IMR-90 (cell line): ENCODE measurements around the gene COL4A1. TPM values are rescaled to one million over a fixed set of nuclear protein-coding genes. Genes with fewer than 3 reads are reported as not detected.
A peak's percentile ranks its signal among the peaks of the same experiment; 100 is the strongest.

Source experiments
- ATAC-seq: fragments of 200-7000 bp; cut with Tn5 transposase; 2 replicates; pipeline ENCODE4 v1.9.1; 2020; ENCODE audit warnings: low read depth, mild to moderate bottlenecking, moderate library complexity
- BruUV-seq: library from RNA; stranded (reverse); fragments of 400-500 nt; replicated peaks from 2 replicates; lab custom pipeline; 2021; lab: Mats Ljungman, UMichigan
- CTCF ChIA-PET: fragments of 300-600 bp; formaldehyde crosslinking; extraction: SDS; loops from one replicate; lab custom pipeline; 2021; ENCODE audit warnings: antibody characterized with exemption; lab: Yijun Ruan, JAX
- POLR2A ChIA-PET: fragments of 300-600 bp; sonication (Branson Sonifier 250); formaldehyde crosslinking; loops from one replicate; lab custom pipeline; 2022; ENCODE audit warnings: antibody characterized with exemption; ENCODE audit not compliant: unreplicated experiment; lab: Charles Lee
- DNase-seq: peaks from one replicate; pipeline ENCODE4 v3.0.0; 2013
- H2AFZ ChIP-seq: replicated peaks from 2 replicates; pipeline ENCODE3; 2013; ENCODE audit warnings: low read length, mild to moderate bottlenecking; ENCODE audit not compliant: poor library complexity
- H2AK5ac ChIP-seq: 2 replicates; pipeline ENCODE4 v1.6.1; 2013; ENCODE audit warnings: low read depth, low read length, inconsistent platforms
- H2AK9ac ChIP-seq: replicated peaks from 2 replicates; pipeline ENCODE3; 2013; ENCODE audit warnings: mild to moderate bottlenecking, low read depth, low read length, moderate library complexity; ENCODE audit not compliant: poor library complexity
- H2BK120ac ChIP-seq: 2 replicates; pipeline ENCODE4 v1.6.1; 2013; ENCODE audit warnings: low read depth, low read length, inconsistent platforms
- H2BK15ac ChIP-seq: 3 replicates; pipeline ENCODE4 v1.6.1; 2013; ENCODE audit warnings: low read depth, low read length, inconsistent platforms
- H2BK20ac ChIP-seq: 2 replicates; pipeline ENCODE4 v1.6.1; 2013; ENCODE audit warnings: low read depth, mild to moderate bottlenecking, inconsistent platforms, low read length, moderate library complexity
- H2BK5ac ChIP-seq: 2 replicates; pipeline ENCODE4 v1.6.1; 2013; ENCODE audit warnings: mild to moderate bottlenecking, low read depth, low read length, inconsistent platforms; ENCODE audit not compliant: poor library complexity, severe bottlenecking
- H3K14ac ChIP-seq: replicated peaks from 2 replicates; pipeline ENCODE4 v1.6.1; 2013; ENCODE audit warnings: low read depth, low read length, inconsistent platforms
- H3K18ac ChIP-seq: 2 replicates; pipeline ENCODE4 v1.6.1; 2013; ENCODE audit warnings: low read depth, low read length, control low read depth
- H3K23ac ChIP-seq: 2 replicates; pipeline ENCODE4 v1.6.1; 2013; ENCODE audit warnings: low read depth, low read length, inconsistent platforms
- H3K27ac ChIP-seq: 2 replicates; pipeline ENCODE4 v1.5.1; 2013; ENCODE audit warnings: mild to moderate bottlenecking, control low read depth, low read length; ENCODE audit not compliant: insufficient read depth
- H3K27me3 ChIP-seq: 2 replicates; pipeline ENCODE4 v1.6.1; 2013; ENCODE audit warnings: low read length; ENCODE audit not compliant: control insufficient read depth, insufficient read depth
- H3K36me3 ChIP-seq: 2 replicates; pipeline ENCODE4 v1.6.1; 2013; ENCODE audit warnings: low read length, mixed read lengths; ENCODE audit not compliant: control insufficient read depth, insufficient read depth
- H3K4ac ChIP-seq: 2 replicates; pipeline ENCODE4 v1.6.1; 2013; ENCODE audit warnings: low read depth, low read length, inconsistent platforms
- H3K4me1 ChIP-seq: 2 replicates; pipeline ENCODE4 v1.6.1; 2013; ENCODE audit warnings: low read length, mixed read lengths; ENCODE audit not compliant: control insufficient read depth, insufficient read depth
- H3K4me2 ChIP-seq: 2 replicates; pipeline ENCODE4 v1.6.1; 2013; ENCODE audit warnings: low read depth, mild to moderate bottlenecking, control low read depth, low read length, moderate library complexity
- H3K4me3 ChIP-seq: 2 replicates; pipeline ENCODE4 v1.5.1; 2013; ENCODE audit warnings: low read depth, mild to moderate bottlenecking, control low read depth, low read length, moderate library complexity; ENCODE audit not compliant: insufficient read depth
- H3K56ac ChIP-seq: 2 replicates; pipeline ENCODE4 v1.6.1; 2013; ENCODE audit warnings: low read length, inconsistent platforms; ENCODE audit not compliant: insufficient read depth; ENCODE audit errors: extremely low read depth
- H3K79me1 ChIP-seq, 2 experiments: 2 replicates each; pipeline ENCODE4 v1.6.1; 2013; ENCODE audit warnings: low read length in 2 of 2, inconsistent platforms in 1 of 2, low read depth in 1 of 2
- H3K9ac ChIP-seq: 2 replicates; pipeline ENCODE4 v1.6.1; 2013; ENCODE audit warnings: low read depth, low read length, control low read depth
- H3K9me1 ChIP-seq: 2 replicates; pipeline ENCODE4 v1.6.1; 2013; ENCODE audit warnings: low read length, inconsistent platforms; ENCODE audit not compliant: insufficient read depth
- H3K9me3 ChIP-seq: 2 replicates; pipeline ENCODE4 v1.6.1; 2013; ENCODE audit warnings: low read length; ENCODE audit not compliant: control insufficient read depth, insufficient read depth
- H4K20me1 ChIP-seq: 2 replicates; pipeline ENCODE4 v1.6.1; 2013; ENCODE audit warnings: low read length, inconsistent platforms; ENCODE audit not compliant: insufficient read depth
- H4K5ac ChIP-seq: 2 replicates; pipeline ENCODE4 v1.6.1; 2013; ENCODE audit warnings: mild to moderate bottlenecking, low read depth, low read length, control low read depth
- H4K8ac ChIP-seq, 2 experiments: 2 replicates each; pipeline ENCODE4 v1.6.1; 2013; ENCODE audit warnings: low read depth in 2 of 2, low read length in 2 of 2, control low read depth in 1 of 2, inconsistent platforms in 1 of 2
- H4K91ac ChIP-seq: 2 replicates; pipeline ENCODE4 v1.6.1; 2013; ENCODE audit warnings: low read depth, low read length, inconsistent platforms; ENCODE audit not compliant: insufficient read depth
- BHLHE40 ChIP-seq: fragments of 150-350 bp; IDR thresholded peaks from 2 replicates; pipeline ENCODE4 v1.6.1; 2016; ENCODE audit warnings: mild to moderate bottlenecking, low read depth, low read length
- MXI1 ChIP-seq: IDR thresholded peaks from 2 replicates; pipeline ENCODE4 v1.6.1; 2012; ENCODE audit warnings: low read depth, mild to moderate bottlenecking, low read length, moderate library complexity, borderline replicate concordance
- WGBS, 2 experiments: methylation state at CpG; one replicate each; pipeline versions ENCODE4 v1.1.5 to v1.1.7; 2013; ENCODE audit warnings: missing lambda C conversion rate in 2 of 2; ENCODE audit not compliant: insufficient read length in 1 of 2; ENCODE audit errors: extremely low coverage in 2 of 2; 5-methylcytosine and 5-hydroxymethylcytosine counted together
- dilution Hi-C: fragments of 300-500 bp; cut with HindIII; formaldehyde crosslinking; loops from one replicate; pipeline ENCODE4 v1.14.3; 2018; ENCODE audit warnings: low sequenced_read_pairs; ENCODE audit not compliant: unreplicated experiment
- in situ Hi-C: fragments of 300-500 bp; cut with MboI; formaldehyde crosslinking; loops from 3 replicates; pipeline ENCODE4 v1.14.3; 2019; ENCODE audit warnings: low sequenced_read_pairs, inconsistent platforms, mixed read lengths
- intact Hi-C: fragments of 100-400 bp; cut with micrococcal nuclease; formaldehyde crosslinking; loops from 2 replicates; pipeline ENCODE4 v1.10.0; 2022
- polyA plus RNA-seq, 3 experiments: library from polyadenylated mRNA; depleted of rRNA; stranded (reverse); fragments of >200 nt; gene quantifications; 2 replicates each; pipeline ENCODE4 v1.2.3, GENCODE V29; 2012; ENCODE audit warnings: low replicate concordance in 1 of 3
- total RNA-seq: library from RNA; depleted of rRNA; stranded (reverse); fragments of >200 nt; gene quantifications from 2 replicates; pipeline ENCODE4 v1.2.3, GENCODE V29; 2012

COL4A1 gene
- total and polyA plus RNA-seq, 2 of the 4 experiments (the other 2 are of a cell fraction), result 230 to 337 TPM

GRCh38 chr13:110244976-110245375 is 62.0 kb downstream of the COL4A1 start:
- Histone ChIP-seq H2BK20ac (peak overlapping the region; percentile 27; the same call in 1 of the 2 replicates), H3K4ac (peak overlapping the region; percentile 1), H3K27me3 (no peaks in the 10 kb centered on the region), H2AK9ac (no peak overlapping the region), H3K9me1 (peaks cover 33% of the 10 kb centered on the region), H2BK120ac (peak overlapping the region; percentile 1; the same call in 1 of the 2 replicates), H3K9ac (no peak overlapping the region), H4K8ac (peak overlapping the region in 1 of 2 experiments; percentile 34; a peak in 1 of 4 replicates), H2AFZ (no peak overlapping the region), H4K20me1 (peaks cover 10% of the 10 kb centered on the region; the same call in 1 of the 2 replicates), H3K27ac (peak overlapping the region; percentile 44), H4K5ac (peak overlapping the region; percentile 28; the same call in 1 of the 2 replicates), H4K91ac (0 out of 2 replicates have a peak overlapping the region, but pooled peaks have one; percentile 15), H3K9me3 (no peaks in the 10 kb centered on the region), H3K4me3 (no peak overlapping the region), H3K79me1 (peaks cover 31 to 79% of the 10 kb centered on the region in 2 experiments; a peak in 3 of 4 replicates), H3K23ac (0 out of 2 replicates have a peak overlapping the region, but pooled peaks have one; percentile 47), H2BK5ac (peak overlapping the region; percentile 19), H3K4me1 (peaks cover 32% of the 10 kb centered on the region), H3K14ac (no peak overlapping the region), H3K36me3 (peaks cover 35% of the 10 kb centered on the region), H2AK5ac (peak overlapping the region; percentile 66; the same call in 1 of the 2 replicates), H2BK15ac (peak overlapping the region; percentile 34; the same call in 1 of the 3 replicates), H3K4me2 (no peak overlapping the region), H3K18ac (0 out of 2 replicates have a peak overlapping the region, but pooled peaks have one; percentile 8), H3K56ac (no peak overlapping the region)
- intact Hi-C loops, result no loop called here
- dilution Hi-C loops, result no loop called here
- ATAC-seq, result no peak
- ChIA-PET POLR2A (no interaction called here), CTCF (no interaction called here)
- in situ Hi-C loops, result no loop called here
- WGBS, 2 experiments, result 90% methylated on average over 7 of the region's 9 CpGs; no CpG with 5 or more reads in 1 of the 2 experiments
- BruUV-seq, result no TSS peak
- no peak for DNase-seq
- TF ChIP-seq MXI1 (no peak), BHLHE40 (no peak)
